Suprapubic skin (tissue), 4 donors: ENCODE results near the gene EXOC3L4. TPM values are rescaled to one million over a fixed set of nuclear protein-coding genes. Genes with fewer than 3 reads are reported as not detected.

Source experiments
- DNase-seq, 2 donors: peaks; one replicate each; pipeline ENCODE4 v3.0.0-alpha.2; 2019; ENCODE audit warnings: low spot score in 2 of 2
- H3K27ac ChIP-seq: fragments of 200-600 bp; sonication (generic); one replicate; pipeline ENCODE4 v1.5.1; 2019
- H3K27me3 ChIP-seq: fragments of 200-600 bp; sonication (generic); one replicate; pipeline ENCODE4 v1.5.1; 2019
- H3K36me3 ChIP-seq: fragments of 200-600 bp; sonication (generic); one replicate; pipeline ENCODE4 v1.5.1; 2019
- H3K4me1 ChIP-seq: fragments of 200-600 bp; sonication (generic); one replicate; pipeline ENCODE4 v1.5.1; 2019
- H3K4me3 ChIP-seq: fragments of 200-600 bp; sonication (generic); one replicate; pipeline ENCODE4 v1.5.1; 2019; ENCODE audit warnings: mild to moderate bottlenecking
- H3K9me3 ChIP-seq: fragments of 200-600 bp; sonication (generic); one replicate; pipeline ENCODE4 v1.5.1; 2019
- EP300 ChIP-seq: sonication (generic); formaldehyde crosslinking; IDR thresholded peaks from one replicate; pipeline ENCODE4 v1.6.1; 2017; ENCODE audit warnings: antibody characterized with exemption
- POLR2A ChIP-seq, 2 donors: fragments of 450-650 bp; IDR thresholded peaks; one replicate each; pipeline ENCODE4 v1.6.1; 2017; ENCODE audit warnings: antibody characterized with exemption in 2 of 2, mild to moderate bottlenecking in 2 of 2, moderate library complexity in 2 of 2
- POLR2AphosphoS5 ChIP-seq, 3 donors: sonication (generic); formaldehyde crosslinking; IDR thresholded peaks; one replicate each; pipeline ENCODE4 v1.6.1; 2017; ENCODE audit warnings: antibody characterized with exemption in 3 of 3
- whole genome bisulfite sequencing: methylation state at CpG from one replicate; pipeline ENCODE4 v1.1.5; 2018; 5-methylcytosine and 5-hydroxymethylcytosine counted together
- total RNA-seq, 4 donors: library from RNA; depleted of rRNA; stranded (reverse); fragments of >200 nt; gene quantifications; one replicate each; pipeline ENCODE4 v1.1.0, GENCODE V29; 2016
- TF ChIP-seq, protein P1 (sequence below), 2 donors: fragments of 200-600 bp in 1 of 2; fragments of 450-650 bp in 1 of 2; sonication (generic) in 1 of 2; IDR thresholded peaks; one replicate each; pipeline ENCODE4 v1.5.1; 2016 to 2019; ENCODE audit warnings: antibody characterized with exemption in 2 of 2, mild to moderate bottlenecking in 1 of 2, moderate library complexity in 1 of 2

The EXOC3L4 gene
- total RNA-seq, 4 donors from 2014 or later, result 1.5 TPM; not detected in 3

DNA sequence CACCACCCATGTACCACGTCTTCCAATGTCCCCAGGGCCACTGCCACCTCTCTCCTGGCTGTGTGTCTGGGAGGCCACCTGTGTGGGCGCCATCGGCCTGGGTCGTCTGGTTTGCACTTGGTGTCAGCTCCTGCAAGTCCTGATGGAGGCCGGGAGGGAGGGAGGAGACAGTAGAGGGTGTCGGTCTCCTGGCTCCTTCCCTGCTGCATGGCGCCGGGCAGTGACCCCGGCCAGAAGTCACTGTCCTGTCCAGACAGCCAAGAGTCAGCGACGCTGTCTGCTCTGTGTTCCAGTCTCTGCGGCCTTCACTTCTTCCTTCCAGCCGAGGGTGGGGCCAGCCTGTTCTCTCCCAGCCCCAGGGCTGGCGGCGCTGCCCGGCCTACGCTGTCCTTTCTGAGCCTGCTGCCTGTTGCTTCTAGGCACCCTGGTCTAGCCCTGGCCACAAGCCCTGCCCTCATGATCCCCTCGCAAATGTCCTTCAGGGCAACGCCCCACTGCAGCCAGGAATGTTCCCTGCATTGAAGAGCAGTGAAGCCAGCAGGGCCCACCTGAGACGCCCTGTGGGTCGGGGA, 23.5 kb upstream of the EXOC3L4 start:
- TF ChIP-seq EP300, result no peak
- no peak for TF ChIP-seq POLR2A (IDR thresholded peaks at IDR 0.05)
- TF ChIP-seq, protein P1, sequence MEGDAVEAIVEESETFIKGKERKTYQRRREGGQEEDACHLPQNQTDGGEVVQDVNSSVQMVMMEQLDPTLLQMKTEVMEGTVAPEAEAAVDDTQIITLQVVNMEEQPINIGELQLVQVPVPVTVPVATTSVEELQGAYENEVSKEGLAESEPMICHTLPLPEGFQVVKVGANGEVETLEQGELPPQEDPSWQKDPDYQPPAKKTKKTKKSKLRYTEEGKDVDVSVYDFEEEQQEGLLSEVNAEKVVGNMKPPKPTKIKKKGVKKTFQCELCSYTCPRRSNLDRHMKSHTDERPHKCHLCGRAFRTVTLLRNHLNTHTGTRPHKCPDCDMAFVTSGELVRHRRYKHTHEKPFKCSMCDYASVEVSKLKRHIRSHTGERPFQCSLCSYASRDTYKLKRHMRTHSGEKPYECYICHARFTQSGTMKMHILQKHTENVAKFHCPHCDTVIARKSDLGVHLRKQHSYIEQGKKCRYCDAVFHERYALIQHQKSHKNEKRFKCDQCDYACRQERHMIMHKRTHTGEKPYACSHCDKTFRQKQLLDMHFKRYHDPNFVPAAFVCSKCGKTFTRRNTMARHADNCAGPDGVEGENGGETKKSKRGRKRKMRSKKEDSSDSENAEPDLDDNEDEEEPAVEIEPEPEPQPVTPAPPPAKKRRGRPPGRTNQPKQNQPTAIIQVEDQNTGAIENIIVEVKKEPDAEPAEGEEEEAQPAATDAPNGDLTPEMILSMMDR (IDR thresholded peaks at IDR 0.05), result no peak
- no peak for TF ChIP-seq POLR2AphosphoS5 (IDR thresholded peaks at IDR 0.05)
- 38% methylated on average over 7 of the region's 21 CpGs for WGBS
- H3K4me1 ChIP-seq, result peaks cover 73% of the 10 kb centered on the region
- H3K27ac ChIP-seq, result peak overlapping the region; percentile 66
- DNase-seq, result peak; percentile 68 to 73
- H3K9me3 ChIP-seq, result no peaks in the 10 kb centered on the region
- H3K27me3 ChIP-seq, result no peaks in the 10 kb centered on the region
- no peak overlapping the region for H3K4me3 ChIP-seq
- no peaks in the 10 kb centered on the region for H3K36me3 ChIP-seq

DNA sequence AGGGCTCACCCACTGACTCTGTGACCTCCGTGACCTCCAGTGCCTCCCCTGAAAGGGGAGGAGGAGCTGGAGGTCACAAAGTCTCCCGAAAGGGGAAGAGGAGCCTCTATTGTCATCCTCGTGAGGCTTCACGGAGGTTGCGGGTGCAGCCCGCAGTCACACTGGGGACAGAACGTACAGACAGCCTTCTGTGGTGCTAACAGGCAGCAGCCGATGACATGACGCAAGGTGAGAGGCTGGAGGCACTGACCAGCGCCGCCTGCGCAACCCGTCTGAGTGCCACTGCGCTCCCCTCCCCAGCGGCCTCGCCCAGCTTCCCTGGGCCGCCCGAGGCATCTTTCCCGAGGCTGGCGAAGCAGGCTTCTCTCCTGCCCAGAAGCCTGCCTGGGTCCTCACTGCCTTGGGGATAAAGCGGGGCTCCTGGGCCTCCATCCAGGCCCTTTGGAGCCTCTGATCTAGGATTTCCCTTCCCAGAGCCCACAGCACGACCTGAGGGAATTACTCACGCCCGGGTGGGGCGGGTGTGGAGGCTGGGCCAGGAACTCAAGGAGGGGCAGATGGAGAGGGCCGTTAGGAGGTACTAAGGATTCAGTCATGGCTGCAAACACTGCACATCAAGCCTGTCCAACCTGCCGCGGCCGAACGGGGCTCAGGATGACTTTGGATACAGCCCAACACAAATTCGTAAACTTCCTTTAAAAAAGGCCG, 22.8 kb upstream of the EXOC3L4 start:
- no peaks in the 10 kb centered on the region for H3K9me3 ChIP-seq
- H3K4me1 ChIP-seq, result peaks cover 71% of the 10 kb centered on the region
- 76% methylated on average over 23 of the region's 32 CpGs for WGBS
- peak overlapping the region; percentile 66 for H3K27ac ChIP-seq
- TF ChIP-seq POLR2A (IDR thresholded peaks at IDR 0.05) (no peak), EP300 (no peak), POLR2AphosphoS5 (IDR thresholded peaks at IDR 0.05) (no peak)
- TF ChIP-seq, protein P1 (IDR thresholded peaks at IDR 0.05), result no peak
- no peak overlapping the region for H3K4me3 ChIP-seq
- H3K36me3 ChIP-seq, result no peaks in the 10 kb centered on the region
- DNase-seq, result no peak
- H3K27me3 ChIP-seq, result no peaks in the 10 kb centered on the region

DNA sequence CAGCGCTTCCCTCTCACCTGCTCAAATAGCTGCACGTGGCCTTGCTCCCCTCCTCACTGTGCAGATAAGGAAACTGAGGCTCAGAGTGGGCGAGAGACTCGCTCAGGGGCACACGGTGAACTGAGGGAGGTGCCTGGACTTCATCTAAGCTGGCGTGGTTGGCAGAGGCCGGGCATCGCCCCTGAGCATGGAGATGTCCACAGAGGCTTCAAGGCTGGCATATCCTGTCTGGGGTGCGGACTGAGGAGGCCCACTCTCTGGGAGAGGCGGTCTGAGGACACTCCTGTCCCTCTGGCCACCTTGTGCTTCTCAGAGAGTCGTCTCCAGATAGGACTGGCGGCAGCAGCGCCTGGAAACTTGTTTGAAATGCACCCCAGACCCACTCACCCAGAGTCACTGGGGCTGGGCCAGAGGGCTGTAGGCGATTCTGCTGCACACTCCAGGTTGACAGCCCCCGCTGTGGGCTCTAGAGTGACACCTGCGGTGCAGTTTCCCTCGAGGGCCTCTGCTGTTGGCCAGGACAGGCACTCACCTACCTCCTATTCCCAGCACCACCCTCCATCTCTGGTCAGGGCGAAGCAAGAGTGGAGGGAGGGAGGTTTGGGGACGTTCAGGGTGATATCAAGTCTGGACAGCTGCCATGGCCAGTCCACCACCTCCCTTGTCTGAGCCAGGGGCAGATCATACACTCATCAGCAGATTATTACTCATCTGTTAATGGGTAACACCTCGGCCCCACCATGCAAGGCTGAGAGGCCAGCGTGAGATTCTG, 21.7 kb upstream of the EXOC3L4 start:
- H3K27me3 ChIP-seq, result no peaks in the 10 kb centered on the region
- no peaks in the 10 kb centered on the region for H3K9me3 ChIP-seq
- peaks cover 61% of the 10 kb centered on the region for H3K4me1 ChIP-seq
- peak in 1 of 2 donors; percentile 74 for DNase-seq
- WGBS, result 79% methylated on average over 14 of the region's 21 CpGs
- H3K36me3 ChIP-seq, result no peaks in the 10 kb centered on the region
- peak overlapping the region; percentile 87 for H3K27ac ChIP-seq
- no peak overlapping the region for H3K4me3 ChIP-seq
- TF ChIP-seq POLR2AphosphoS5 (IDR thresholded peaks at IDR 0.05) (no peak), POLR2A (IDR thresholded peaks at IDR 0.05) (no peak)

DNA sequence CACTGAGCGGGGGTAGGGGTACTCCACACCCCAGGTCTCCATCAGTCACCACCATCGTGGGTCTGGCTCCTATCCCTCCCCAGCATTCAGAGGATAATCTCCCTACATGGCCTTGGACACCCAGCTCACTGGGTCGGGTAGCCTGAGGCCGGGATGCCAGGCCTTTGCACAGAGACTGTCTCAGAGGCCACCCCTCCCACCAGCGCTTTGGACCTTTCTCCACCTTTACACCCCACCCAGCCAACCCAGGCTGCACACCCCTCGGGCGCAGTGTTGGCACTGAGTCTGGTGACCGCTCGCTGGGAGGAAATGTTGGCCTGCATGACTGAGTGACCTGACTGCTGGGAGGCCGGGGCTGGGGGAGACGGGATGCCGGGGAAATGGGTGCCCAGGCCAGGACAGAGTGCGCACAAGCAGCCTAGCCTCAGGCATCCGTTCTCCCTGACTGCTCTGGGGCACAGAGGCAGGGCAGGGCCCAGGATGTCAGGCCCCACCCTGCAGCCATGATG, 21.1 kb upstream of the EXOC3L4 start:
- Histone ChIP-seq H3K4me3 (no peak overlapping the region), H3K4me1 (peaks cover 54% of the 10 kb centered on the region), H3K27ac (peak overlapping the region; percentile 87), H3K27me3 (no peaks in the 10 kb centered on the region), H3K9me3 (no peaks in the 10 kb centered on the region), H3K36me3 (no peaks in the 10 kb centered on the region)
- TF ChIP-seq POLR2AphosphoS5 (IDR thresholded peaks at IDR 0.05) (no peak), EP300 (no peak), POLR2A (IDR thresholded peaks at IDR 0.05) (no peak)
- TF ChIP-seq, protein P1 (IDR thresholded peaks at IDR 0.05), result no peak
- 78% methylated on average over 3 of the region's 14 CpGs for WGBS
- DNase-seq, result peak in 1 of 2 donors; percentile 75

DNA sequence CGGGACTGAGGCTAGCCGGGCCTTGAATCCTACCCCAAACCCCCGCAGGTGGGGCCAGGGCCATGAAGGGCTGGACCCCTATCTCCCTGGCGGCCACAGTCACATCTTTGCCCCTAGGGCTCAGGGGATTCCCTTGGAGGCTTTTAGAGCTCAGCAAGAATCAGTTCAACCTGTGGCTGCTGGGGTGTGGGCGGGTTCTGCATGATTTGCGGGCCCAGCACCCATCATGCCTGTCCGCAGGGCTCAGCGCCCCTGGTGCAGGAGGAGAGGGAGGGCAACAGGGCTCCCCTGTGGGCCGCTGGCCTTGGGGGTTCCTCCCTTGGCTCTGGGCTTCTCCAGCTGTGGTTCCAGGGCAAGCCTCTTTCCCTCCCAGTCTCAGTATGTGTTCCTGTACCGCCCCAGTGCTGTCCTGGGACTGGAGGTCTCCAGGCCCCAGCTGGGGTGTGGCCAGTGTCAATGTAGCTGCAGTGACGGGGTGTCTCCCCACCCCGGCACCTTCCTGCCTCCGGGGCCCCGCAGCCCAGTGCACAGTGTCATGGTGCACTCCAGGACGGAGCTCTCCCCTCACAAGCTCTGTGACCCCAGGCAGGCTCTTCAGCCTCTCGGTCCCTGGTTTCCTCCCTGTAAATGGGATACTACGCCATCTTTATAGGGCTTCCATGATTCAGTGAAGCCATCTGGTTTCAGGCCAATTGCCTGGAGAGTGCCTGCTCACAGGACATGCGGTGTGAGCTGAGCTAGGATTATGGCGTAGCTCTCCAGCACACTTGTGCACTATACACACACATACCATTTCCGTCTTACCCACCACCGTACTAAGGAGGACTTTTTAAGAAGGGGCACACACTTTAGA, 20.4 kb upstream of the EXOC3L4 start:
- 64% methylated on average over 13 of the region's 21 CpGs for WGBS
- no peak overlapping the region for H3K4me3 ChIP-seq
- peaks cover 52% of the 10 kb centered on the region for H3K4me1 ChIP-seq
- H3K9me3 ChIP-seq, result no peaks in the 10 kb centered on the region
- H3K27ac ChIP-seq, result peak overlapping the region; percentile 87
- no peaks in the 10 kb centered on the region for H3K36me3 ChIP-seq
- H3K27me3 ChIP-seq, result no peaks in the 10 kb centered on the region
- peak in 1 of 2 donors; percentile 65 for DNase-seq
- TF ChIP-seq, protein P1 (IDR thresholded peaks at IDR 0.05), result no peak
- TF ChIP-seq EP300 (no peak), POLR2A (IDR thresholded peaks at IDR 0.05) (no peak), POLR2AphosphoS5 (IDR thresholded peaks at IDR 0.05) (no peak)
